ENCODE data around the gene HSPA12A. TPM values are rescaled to one million over a fixed set of nuclear protein-coding genes. Genes with fewer than 3 reads are reported as not detected.
"Not testable (repeated sequence)": the region's sequence is repeated elsewhere in the genome, so short reads cannot be mapped to it uniquely, and the experiment has no call there.

Gene HSPA12A
- total RNA-seq, 1 experiment from 2014 or later, result 0.79 TPM

GRCh38 chr10:116720668-116721546, 21.5 kb downstream of the HSPA12A start:
- H3K27ac ChIP-seq, result no peak overlapping the region
- H3K4me1 ChIP-seq, result no peaks in the 10 kb centered on the region
- DNase-seq, result no peak
- H3K36me3 ChIP-seq, result no peaks in the 10 kb centered on the region
- H3K9me3 ChIP-seq (replicated peaks), result no peaks in the 10 kb centered on the region
- H3K27me3 ChIP-seq, result peaks cover 13% of the 10 kb centered on the region
- H3K4me3 ChIP-seq, result no peak overlapping the region

- Histone ChIP-seq H3K9me3 (replicated peaks) (no peaks in the 10 kb centered on the region), H3K27me3 (peaks cover 13% of the 10 kb centered on the region), H3K27ac (no peak overlapping the region), H3K4me3 (no peak overlapping the region), H3K4me1 (no peaks in the 10 kb centered on the region), H3K36me3 (no peaks in the 10 kb centered on the region)
- no peak for DNase-seq
Measured at GRCh38 chr10:116720241-116720643, 22.1 kb downstream of the HSPA12A start.

GRCh38 chr10:116719804-116720203, 22.6 kb downstream of the HSPA12A start:
- Histone ChIP-seq H3K27ac (no peak overlapping the region), H3K4me1 (no peaks in the 10 kb centered on the region), H3K4me3 (no peak overlapping the region), H3K9me3 (replicated peaks) (no peaks in the 10 kb centered on the region), H3K36me3 (no peaks in the 10 kb centered on the region), H3K27me3 (peaks cover 13% of the 10 kb centered on the region)
- no peak for DNase-seq

- H3K36me3 ChIP-seq, result no peaks in the 10 kb centered on the region
- no peaks in the 10 kb centered on the region for H3K9me3 ChIP-seq (replicated peaks)
- no peak overlapping the region for H3K27ac ChIP-seq
- H3K27me3 ChIP-seq, result peaks cover 13% of the 10 kb centered on the region
- no peak overlapping the region for H3K4me3 ChIP-seq
- DNase-seq, result no peak
- H3K4me1 ChIP-seq, result no peaks in the 10 kb centered on the region
Measured at GRCh38 chr10:116718058-116718457, 24.3 kb downstream of the HSPA12A start.

- Histone ChIP-seq H3K27ac (no peak overlapping the region), H3K4me3 (no peak overlapping the region), H3K4me1 (no peaks in the 10 kb centered on the region), H3K27me3 (peaks cover 13% of the 10 kb centered on the region), H3K9me3 (replicated peaks) (no peaks in the 10 kb centered on the region), H3K36me3 (no peaks in the 10 kb centered on the region)
- DNase-seq, result no peak
Measured at GRCh38 chr10:116716381-116716780, 26.0 kb downstream of the HSPA12A start.

GRCh38 chr10:116715839-116716377, 26.5 kb downstream of the HSPA12A start:
- no peak overlapping the region for H3K27ac ChIP-seq
- H3K36me3 ChIP-seq, result no peaks in the 10 kb centered on the region
- H3K27me3 ChIP-seq, result peaks cover 13% of the 10 kb centered on the region
- DNase-seq, result no peak
- no peak overlapping the region for H3K4me3 ChIP-seq
- H3K4me1 ChIP-seq, result no peaks in the 10 kb centered on the region
- no peaks in the 10 kb centered on the region for H3K9me3 ChIP-seq (replicated peaks)

- Histone ChIP-seq H3K4me1 (no peaks in the 10 kb centered on the region), H3K4me3 (no peak overlapping the region), H3K27ac (no peak overlapping the region), H3K27me3 (peaks cover 13% of the 10 kb centered on the region), H3K36me3 (no peaks in the 10 kb centered on the region), H3K9me3 (replicated peaks) (no peaks in the 10 kb centered on the region)
- DNase-seq, result no peak
Measured at GRCh38 chr10:116715341-116715740, 27.0 kb downstream of the HSPA12A start.

- Histone ChIP-seq H3K4me1 (no peaks in the 10 kb centered on the region), H3K4me3 (no peak overlapping the region), H3K27ac (no peak overlapping the region), H3K27me3 (peaks cover 10% of the 10 kb centered on the region; the same call in 1 of the 2 replicates), H3K36me3 (no peaks in the 10 kb centered on the region), H3K9me3 (replicated peaks) (no peaks in the 10 kb centered on the region)
- no peak for DNase-seq
Measured at GRCh38 chr10:116713846-116714245, 28.5 kb downstream of the HSPA12A start.

GRCh38 chr10:116712989-116713543, 29.3 kb downstream of the HSPA12A start:
- Histone ChIP-seq H3K27me3 (peaks cover 5% of the 10 kb centered on the region; the same call in 1 of the 2 replicates), H3K4me1 (no peaks in the 10 kb centered on the region), H3K27ac (no peak overlapping the region), H3K9me3 (replicated peaks) (no peaks in the 10 kb centered on the region), H3K36me3 (no peaks in the 10 kb centered on the region), H3K4me3 (no peak overlapping the region)
- DNase-seq, result no peak

- Histone ChIP-seq H3K27ac (no peak overlapping the region), H3K9me3 (replicated peaks) (no peaks in the 10 kb centered on the region)
Measured at GRCh38 chr10:116712519-116712918, 29.8 kb downstream of the HSPA12A start.

GRCh38 chr10:116711803-116712202, 30.6 kb downstream of the HSPA12A start:
- H3K36me3 ChIP-seq; H3K27me3 ChIP-seq; H3K4me3 ChIP-seq; DNase-seq; H3K9me3 ChIP-seq (replicated peaks); H3K4me1 ChIP-seq; H3K27ac ChIP-seq: not testable (repeated sequence)

More at GRCh38 chr10:116712519-116712918, 29.8 kb downstream of the HSPA12A start:
- Histone ChIP-seq H3K36me3 (no peaks in the 10 kb centered on the region), H3K4me1 (no peaks in the 10 kb centered on the region), H3K4me3 (no peak overlapping the region), H3K27me3 (0 out of 2 replicates have a peak, but pooled peaks cover 3% of the 10 kb centered on the region)
- DNase-seq, result no peak

GRCh38 chr10:116710076-116710475, 32.3 kb downstream of the HSPA12A start:
- no peak overlapping the region for H3K4me3 ChIP-seq
- H3K27ac ChIP-seq, result no peak overlapping the region
- H3K36me3 ChIP-seq, result no peaks in the 10 kb centered on the region
- H3K4me1 ChIP-seq, result no peaks in the 10 kb centered on the region
- no peak for DNase-seq
- H3K27me3 ChIP-seq, result no peaks in the 10 kb centered on the region
- no peaks in the 10 kb centered on the region for H3K9me3 ChIP-seq (replicated peaks)

- DNase-seq, result no peak
- H3K4me1 ChIP-seq, result no peaks in the 10 kb centered on the region
- no peaks in the 10 kb centered on the region for H3K36me3 ChIP-seq
- no peak overlapping the region for H3K27ac ChIP-seq
- H3K4me3 ChIP-seq, result no peak overlapping the region
- no peaks in the 10 kb centered on the region for H3K27me3 ChIP-seq
- H3K9me3 ChIP-seq (replicated peaks), result no peaks in the 10 kb centered on the region
Measured at GRCh38 chr10:116708877-116709276, 33.5 kb downstream of the HSPA12A start.

- no peaks in the 10 kb centered on the region for H3K4me1 ChIP-seq
- H3K36me3 ChIP-seq, result no peaks in the 10 kb centered on the region
- H3K9me3 ChIP-seq (replicated peaks), result no peaks in the 10 kb centered on the region
- H3K27me3 ChIP-seq, result no peaks in the 10 kb centered on the region
- no peak overlapping the region for H3K4me3 ChIP-seq
- no peak for DNase-seq
- H3K27ac ChIP-seq, result no peak overlapping the region
Measured at GRCh38 chr10:116708391-116708821, 34.0 kb downstream of the HSPA12A start.

- Histone ChIP-seq H3K4me3 (no peak overlapping the region), H3K27ac (no peak overlapping the region), H3K27me3 (no peaks in the 10 kb centered on the region), H3K9me3 (replicated peaks) (no peaks in the 10 kb centered on the region), H3K36me3 (no peaks in the 10 kb centered on the region), H3K4me1 (no peaks in the 10 kb centered on the region)
- no peak for DNase-seq
Measured at GRCh38 chr10:116707981-116708380, 34.4 kb downstream of the HSPA12A start.
